HG02970 (cell line): ENCODE results near the gene KCNT2.

ENCODE experiments used
- ATAC-seq: cut with Tn5 transposase; IDR thresholded peaks from one replicate; pipeline ENCODE4 v1.9.1; 2021; ENCODE audit warnings: mild to moderate bottlenecking, moderate library complexity, moderate number of reproducible peaks; ENCODE audit not compliant: unreplicated experiment, low FRiP score

Gene KCNT2

DNA sequence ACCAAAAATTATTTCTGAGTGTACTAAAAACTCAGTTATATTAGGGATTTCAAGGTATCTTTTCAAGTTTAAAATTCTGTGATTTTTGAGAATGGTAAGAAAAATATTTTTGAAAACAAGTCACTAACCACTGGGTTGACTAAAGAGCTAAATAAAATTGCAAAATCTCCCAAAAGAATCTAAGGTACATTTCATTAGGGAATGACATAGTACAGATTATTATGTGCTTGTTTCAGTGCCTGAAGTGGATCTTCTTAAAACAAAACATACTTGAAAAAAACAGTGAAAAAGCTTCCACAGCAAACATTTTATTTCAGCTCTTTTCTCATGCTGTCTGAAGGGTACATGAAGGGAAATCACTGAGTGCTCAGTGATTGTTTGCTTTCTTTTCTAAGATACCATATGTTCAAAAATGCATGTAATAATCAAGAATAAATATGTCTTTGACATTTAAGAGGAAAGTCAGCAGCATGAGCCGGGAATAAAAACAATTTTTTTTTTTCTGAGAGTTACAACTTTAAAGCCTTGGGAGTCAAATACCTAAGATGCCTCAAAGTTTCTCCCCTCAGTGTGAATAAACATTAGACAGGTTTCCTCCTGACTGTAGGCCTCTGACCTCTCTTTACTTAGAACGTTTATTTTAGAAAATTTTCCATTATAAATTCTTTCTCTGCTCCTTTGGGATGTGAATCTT lies 200.7 kb downstream of the KCNT2 start:
- ATAC-seq = no peak

DNA sequence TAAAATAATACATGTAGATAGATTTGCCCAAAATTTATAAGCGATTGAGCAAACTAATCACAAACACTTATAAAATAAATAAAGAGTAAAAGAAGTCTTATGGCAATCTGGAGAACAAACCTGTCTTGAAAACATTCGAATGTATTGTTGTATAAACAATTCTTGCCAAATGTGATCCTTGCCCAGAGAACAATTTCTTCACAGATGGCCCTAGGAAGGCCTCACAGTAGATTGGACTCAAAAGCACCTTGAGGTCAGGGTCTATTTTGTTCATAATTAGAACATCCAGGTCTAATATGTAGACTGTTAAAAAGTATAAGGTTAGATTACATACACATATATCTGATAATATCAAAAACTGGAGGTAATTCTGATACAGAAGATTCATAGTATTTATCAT lies 202.4 kb downstream of the KCNT2 start:
- no peak for ATAC-seq

DNA sequence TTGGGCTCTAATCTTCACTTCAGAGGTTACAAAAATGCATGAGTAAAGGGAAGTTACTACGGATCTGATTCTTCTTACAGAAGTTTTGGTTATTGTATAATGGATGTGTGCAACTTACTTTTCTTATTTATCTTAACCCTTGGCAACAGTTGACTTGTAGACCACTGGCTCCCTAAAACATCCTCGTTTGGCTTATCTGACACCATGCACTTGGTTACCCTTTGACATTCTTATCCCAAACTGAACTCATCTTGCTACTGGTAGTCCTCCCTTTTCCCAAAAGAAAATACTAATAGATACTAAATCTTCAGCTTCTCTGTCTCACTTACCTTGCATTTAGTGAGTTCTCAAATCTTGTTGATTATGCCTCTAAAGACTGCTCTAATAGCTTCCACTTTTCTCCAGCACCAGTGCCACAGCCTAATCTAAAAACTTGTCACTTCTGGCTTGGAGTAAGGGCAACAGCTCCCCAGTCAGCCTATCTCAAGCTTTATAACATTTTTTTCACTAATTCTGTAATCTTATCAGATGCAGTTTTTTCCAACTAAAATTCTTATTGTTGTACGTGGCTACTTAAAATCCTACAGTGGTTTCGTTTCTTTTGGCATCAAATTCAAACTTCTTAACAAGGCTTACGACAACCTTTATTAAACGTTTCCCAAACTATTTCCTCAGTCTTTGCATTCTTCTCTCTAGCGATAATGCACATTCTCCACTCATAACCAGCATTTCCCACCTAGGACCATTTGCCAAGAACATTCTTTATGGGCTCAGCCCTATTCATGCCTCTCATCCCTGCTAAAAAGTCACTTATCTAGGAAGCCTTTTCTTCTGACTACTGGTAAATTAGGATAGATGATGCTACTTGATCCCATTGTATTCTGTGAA lies 204.2 kb downstream of the KCNT2 start:
- ATAC-seq = no peak

DNA sequence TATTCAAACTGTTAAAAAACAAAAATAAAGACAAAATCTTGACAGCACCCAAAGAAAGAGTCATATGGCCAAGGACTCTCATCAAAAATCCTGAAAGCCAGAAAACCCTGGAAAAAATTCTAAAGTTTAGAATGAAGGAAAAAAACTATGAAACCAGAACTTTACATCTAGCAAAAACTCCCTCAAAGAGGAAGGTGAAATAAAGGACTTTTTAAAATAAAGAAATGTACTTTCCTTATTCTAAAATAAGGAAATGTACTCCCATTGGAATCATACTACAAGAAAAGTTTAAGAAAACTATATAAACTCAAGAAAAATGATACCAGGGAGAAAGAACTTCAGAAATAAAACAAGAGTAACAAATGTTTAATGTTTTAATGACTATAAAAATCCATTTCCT lies 206.3 kb downstream of the KCNT2 start:
- no peak for ATAC-seq

DNA sequence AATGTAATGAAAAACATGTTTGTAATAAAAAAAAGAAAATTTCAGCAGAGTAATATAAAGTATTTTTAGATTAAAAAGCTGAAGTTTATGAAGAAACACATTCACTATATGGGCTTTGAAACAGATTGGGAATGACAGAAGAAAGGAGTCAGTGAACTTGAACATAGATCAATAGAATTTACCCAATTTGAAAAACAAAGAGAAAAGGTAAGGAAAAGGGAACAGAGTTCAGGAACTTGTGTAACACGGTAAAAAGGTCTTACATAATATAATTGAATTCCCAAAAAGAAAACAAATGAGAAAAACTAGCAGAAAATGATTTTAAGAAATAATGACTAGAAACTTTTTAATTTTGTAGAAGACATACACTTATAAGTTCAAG lies 206.8 kb downstream of the KCNT2 start:
- no peak for ATAC-seq

DNA sequence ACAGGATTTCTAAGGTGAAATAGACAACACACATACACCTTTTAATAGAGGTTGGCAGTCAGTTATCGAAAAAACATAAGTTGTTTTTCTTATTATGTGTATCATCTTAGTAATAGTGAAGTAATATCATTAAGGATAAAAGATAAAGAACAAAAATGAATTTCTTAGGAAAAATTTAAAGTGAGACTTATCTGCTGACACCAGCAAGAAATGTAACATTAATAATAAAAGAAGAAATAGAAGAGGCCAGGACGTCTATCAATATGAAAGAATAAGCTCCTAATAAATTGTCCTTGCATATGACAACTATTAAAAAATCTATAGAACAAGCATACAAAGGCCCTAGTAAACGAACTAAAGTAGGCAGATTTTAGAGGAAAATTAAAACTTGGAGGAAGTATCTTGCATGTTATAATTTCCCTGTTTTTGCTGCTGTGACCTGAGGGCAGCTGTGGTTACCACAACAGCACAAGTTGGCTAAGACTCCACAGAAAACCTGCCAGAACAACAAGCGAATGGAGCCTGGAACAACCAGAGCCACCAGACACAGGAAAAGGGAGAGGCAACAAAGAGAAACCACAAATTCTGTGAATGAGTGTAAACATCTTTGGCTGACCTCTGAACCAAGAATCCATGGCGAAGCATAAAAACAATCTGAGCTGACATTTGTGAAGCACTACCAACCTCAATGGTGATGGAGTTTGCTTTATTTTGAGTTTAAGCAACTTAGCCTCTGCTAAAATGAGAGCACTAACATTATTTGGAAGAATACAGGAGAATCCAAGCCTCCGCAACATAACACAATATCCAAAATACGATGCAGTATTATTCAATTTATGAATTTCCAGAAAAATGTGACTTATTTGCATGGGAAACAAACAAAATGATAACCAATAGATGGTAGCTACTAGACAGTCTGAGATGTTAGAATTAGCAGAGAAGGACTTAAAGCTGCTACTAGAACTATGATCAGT lies 207.5 kb downstream of the KCNT2 start:
- no peak for ATAC-seq

DNA sequence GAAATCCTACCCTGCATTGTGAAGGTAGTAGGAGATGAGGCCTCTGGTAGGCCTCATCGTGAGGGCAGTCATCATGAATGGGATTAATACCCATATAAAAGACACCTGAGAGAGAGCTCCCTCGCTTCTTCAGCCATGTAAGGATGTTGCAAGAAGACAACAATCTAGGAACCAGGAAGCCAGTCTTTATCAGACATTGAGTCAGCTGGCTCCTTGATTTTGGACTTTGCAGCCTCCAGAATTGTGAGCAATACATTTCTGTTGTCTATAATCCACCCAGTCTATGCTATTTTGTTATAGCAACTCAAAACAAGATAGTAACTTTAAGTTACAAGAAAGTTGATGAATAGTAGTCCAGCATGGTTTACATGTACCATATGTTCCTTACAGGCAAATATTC lies 208.5 kb downstream of the KCNT2 start:
- ATAC-seq = no peak

DNA sequence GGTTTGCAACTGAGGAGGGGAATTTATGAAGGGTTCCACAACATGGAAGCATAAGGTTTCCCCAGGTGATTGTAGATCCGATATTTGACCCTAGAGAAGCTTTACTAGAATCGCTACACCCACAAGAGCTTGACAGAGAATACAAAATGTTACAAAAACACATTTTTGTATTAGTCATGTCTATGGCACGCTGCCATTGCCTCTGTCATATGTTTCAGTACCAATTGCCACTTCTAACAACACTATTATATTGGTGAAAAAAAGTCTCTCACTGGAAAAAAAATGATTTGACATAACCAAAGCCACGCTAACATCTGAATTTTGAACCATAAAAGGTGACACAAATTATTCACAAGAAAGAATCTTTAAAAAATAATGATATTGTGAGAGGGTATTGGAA lies 214.5 kb downstream of the KCNT2 start:
- no peak for ATAC-seq

DNA sequence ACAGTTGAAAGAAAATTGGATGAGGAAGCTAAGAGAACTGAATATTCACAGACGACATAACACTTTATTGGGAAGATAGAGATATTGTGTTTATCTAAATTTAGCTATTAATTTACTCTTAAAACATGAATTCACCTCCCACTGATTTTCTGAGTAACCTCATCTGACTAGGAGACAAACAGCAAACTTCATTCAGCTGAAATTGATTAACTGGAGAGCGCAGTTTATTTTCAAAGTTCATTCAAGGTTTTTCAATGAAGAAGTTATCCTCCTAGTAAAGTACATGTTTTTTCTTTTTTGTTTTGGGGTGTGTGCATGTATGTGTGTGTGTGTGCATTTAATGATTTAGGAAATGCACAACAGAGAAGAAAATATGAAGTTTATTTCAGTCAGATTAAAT lies 215.0 kb downstream of the KCNT2 start:
- ATAC-seq = no peak

DNA sequence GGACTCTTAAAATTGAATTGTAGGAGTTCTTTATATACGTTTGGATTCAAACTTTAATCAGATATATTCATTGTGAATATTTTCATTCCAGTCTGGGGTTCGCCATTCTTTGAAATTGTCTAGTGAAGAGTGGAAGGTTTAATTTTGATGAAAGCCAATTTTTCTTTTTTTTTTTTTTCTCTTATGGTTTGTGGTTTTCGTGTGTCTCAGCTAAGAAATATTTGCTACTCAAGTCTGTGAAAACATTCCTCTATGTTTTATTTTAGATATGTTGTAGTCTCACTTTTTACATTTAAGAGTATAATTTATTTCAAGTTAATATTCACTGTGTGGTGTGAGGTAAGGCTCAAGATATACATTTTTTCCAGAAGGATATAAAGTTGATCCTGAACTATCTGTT lies 220.5 kb downstream of the KCNT2 start:
- no peak for ATAC-seq

DNA sequence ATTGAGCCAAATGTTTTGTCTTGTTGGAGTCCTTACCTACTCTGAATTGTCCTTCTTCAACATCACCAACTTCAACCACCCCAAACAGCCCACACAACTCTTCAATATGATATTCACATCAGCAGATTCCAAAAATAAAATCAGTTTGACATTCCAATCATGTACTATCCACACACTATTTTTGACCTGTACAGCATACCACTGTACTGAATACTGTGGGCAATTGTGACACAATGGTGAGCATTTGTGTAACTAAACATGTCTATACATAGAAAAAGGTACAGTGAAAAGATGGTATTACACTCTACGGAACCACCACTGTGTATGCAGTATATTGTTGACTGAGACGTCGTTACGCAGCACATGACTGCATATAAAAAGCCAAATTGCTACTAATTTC lies 223.1 kb downstream of the KCNT2 start:
- ATAC-seq = no peak

DNA sequence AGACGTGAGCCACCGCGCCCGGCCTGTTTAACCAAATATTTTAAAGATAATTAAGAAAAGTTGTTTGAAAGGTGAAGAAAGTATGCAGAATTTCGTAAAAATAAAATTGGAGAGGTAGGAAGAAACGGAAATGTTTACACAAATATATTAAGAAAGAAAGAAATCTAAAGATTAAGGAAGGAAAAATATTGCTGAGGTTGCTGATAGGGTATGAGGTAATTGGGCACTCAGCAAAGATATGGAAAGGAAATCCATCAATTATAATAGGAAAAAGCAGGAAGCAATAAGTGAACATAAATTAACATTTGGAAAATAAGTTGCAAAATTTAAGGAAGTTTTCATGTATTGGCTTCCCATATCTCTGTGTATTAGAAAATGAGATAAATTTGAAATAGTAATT lies 225.9 kb downstream of the KCNT2 start:
- ATAC-seq = no peak

DNA sequence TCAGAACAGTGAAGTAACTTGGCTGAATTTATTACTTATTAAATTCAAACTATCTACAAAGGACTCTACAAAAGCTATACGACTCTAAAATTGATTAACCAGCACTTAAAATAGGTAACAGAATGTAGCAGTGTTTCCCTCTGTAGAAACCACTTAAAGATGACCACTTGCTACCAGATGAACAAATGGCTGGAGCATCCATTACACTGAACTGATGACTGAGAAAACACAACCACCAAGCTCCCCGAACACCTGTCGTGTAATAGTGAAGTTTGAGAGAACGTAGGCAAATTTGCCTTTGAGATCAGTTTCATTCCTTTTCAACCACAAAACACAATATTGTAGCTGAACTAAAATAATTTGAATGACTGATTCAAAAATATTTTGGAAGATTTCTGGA lies 226.7 kb downstream of the KCNT2 start:
- ATAC-seq = no peak

DNA sequence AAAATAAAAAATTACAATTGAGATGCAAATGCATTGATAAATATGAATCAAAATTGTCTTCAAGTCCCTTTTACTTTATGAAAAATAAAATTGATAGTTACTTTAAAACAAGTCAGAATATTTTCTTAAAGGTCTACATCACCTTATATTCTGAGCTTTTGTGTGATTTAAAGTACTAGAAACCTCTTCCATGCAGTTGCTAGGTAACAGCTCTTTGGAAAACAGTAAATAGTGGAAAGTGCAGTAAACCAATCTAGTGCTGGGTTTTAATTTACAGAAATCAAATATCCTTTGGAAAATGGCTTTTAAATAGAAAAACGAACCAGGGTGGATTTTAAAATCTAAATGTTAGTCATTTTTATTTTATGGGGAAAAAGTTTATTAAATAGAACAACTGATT lies 227.9 kb downstream of the KCNT2 start:
- ATAC-seq = no peak

DNA sequence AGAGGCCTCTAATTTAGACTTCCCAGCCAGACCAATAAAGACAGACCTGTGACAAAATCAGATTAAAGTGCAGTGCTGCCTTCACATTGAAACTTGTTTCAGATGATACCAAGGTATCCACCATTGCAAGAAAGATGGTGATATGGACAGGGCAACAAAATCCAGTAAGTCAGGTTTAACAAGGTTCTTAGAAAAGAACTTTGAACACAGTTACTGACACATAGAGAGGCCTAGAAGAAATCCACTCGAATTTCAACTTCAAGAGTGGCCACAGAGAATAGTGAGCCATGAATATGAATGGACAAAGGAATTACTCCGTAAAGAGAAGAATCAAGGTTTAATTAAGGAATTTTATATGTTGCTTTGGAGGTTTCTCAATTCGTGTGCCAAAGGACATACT lies 230.4 kb downstream of the KCNT2 start:
- no peak for ATAC-seq

DNA sequence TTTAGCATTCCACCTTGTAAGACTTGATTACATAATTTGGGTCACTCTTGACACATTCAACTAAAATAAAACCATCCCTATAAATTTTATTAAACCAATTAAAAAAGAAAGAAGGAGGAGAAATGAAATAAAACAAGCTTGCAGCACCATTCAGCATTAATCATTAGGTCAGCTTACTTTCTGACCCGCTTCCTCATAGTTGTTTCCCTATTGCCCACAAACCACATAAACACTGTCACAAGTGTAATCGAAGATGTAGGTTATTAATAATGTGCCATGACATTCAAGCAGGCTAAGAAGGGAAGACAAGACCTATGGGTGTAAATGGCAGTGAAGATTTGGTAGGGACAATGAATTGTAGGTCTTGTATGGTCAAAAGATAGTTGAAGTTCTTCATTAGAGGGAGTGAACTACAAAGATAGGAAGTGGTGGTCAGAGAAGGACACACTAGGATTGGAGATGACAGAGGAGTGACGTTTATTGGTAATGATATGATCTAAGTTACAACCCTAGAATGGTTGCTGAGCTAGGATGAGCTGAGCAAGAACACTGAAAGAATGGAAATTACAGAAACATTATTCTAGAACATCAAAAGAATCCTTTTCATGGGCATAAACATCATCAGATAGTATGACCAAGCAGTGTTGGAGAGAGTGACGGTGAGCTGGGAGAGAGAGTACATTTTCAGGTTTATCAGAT lies 231.5 kb downstream of the KCNT2 start:
- ATAC-seq = no peak

DNA sequence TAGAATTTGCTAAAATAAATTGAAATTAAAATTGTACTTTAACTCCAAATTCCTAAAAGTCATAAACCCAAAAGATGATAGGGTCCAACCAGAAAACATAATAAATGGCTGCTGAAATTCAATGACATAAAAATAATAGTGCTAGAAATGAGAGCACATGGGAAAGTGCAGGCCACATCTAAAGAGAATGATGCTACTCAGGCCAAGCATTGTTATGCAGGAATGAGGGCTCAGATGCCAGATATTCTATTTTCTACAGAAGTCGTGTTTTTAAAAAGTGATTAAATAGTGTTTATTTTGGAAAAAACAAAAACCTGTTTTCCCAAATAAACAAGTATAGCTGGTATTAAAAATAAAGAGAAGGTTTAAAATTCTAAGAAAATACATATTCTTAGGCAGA lies 234.4 kb downstream of the KCNT2 start:
- ATAC-seq = no peak

DNA sequence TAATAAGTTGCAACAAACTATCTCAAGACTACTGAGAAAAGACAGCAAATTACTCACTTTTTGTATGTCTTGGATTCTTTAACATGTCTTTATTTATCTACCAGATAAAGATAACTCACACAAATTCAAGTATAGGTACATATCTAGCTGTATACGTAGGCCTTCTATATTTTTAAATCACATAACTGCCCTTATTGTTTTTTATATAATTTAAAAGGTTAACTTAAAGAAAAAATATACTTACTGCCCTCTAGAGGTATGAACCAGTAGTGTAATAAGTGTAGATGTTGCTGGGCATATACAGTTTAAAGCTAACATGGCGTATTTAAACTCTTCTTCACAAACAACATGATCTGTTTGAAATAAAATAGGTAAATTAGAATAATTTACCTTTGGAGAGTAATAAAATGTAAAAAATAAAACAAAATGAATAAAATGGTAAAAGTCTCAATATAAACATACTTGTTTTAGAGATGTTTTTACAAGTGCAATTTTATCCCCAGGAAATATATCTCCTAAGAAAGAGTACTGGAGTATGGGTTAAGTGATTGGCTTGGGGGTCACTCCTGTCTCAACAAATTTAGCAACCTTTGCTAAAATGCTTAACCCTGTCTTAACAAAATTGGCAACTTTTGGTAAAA lies 235.2 kb downstream of the KCNT2 start:
- ATAC-seq = peak; percentile 50

DNA sequence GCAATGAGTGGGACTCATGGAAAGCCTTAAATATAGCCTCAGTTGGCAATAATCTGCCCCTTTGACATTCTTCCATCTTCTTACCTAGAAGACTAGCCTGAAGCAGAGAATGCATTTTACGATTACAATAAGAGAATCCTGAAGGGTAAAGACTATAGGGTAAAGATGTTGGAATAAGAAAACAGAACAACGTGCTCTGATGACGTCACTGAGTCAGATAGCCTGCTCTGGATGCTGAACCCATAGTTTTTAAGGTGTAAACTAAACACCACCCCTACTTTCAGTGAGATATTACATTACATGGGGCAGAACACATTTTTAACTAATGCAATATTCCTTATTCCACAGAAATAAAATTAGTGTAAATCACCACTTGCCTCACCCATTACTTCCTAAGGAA lies 240.4 kb downstream of the KCNT2 start:
- ATAC-seq = no peak
